GM19463 (cell line): ENCODE results near the gene RTN4.

Experiments used
- ATAC-seq: cut with Tn5 transposase; IDR thresholded peaks from one replicate; pipeline ENCODE4 v1.9.1; 2021; ENCODE audit warnings: mild to moderate bottlenecking, moderate library complexity; ENCODE audit not compliant: unreplicated experiment

Gene RTN4

GRCh38 chr2:54931473-54931872 lies 118.8 kb downstream of the RTN4 start:
- no peak for ATAC-seq

DNA sequence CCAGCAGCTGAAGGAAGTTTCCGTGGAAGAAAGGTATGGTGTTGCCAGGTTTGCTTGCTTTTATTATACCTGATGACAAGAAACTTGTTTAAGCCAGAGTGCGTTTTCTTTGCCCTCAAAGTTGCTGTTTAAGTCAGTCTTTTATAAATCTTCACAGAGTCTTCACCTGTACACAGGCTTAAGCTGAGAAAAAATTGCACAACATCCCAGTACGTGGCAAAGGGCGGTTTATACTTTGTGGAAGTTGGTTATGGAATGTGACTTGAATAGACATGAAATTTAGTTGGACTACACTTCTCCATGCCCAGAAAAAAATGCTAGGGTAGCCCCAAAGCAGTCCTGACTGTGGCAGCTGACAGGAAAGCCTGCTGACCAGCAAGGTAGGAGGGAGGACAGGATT lies 121.5 kb downstream of the RTN4 start:
- ATAC-seq: no peak

GRCh38 chr2:54927751-54928615 lies 122.3 kb downstream of the RTN4 start:
- no peak for ATAC-seq

- no peak for ATAC-seq
These were observed 123.0 kb downstream of the RTN4 start for GRCh38 chr2:54927085-54927750.

- ATAC-seq: no peak
These were observed 125.2 kb downstream of the RTN4 start for GRCh38 chr2:54925022-54925421.

DNA sequence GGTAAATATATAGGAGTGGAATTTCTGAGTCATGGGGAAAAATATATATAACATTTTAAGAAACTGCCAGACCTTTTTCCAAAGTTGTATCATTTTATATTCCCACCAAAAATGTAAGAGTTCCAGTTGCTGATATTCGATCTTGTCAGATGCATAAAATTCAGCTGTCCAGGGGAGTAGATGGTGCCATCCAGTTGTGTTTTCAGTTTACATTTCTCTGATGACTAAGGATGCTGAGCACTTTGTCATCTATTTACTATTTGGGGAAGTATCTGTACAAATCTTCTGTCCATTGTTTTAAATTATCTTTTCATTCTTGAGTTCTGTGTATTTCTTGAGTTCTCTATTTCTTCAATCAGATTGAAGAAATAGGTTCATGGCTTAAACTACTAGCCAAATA lies 126.1 kb downstream of the RTN4 start:
- no peak for ATAC-seq
